ENCODE data around the gene RER1.

The RER1 gene

DNA sequence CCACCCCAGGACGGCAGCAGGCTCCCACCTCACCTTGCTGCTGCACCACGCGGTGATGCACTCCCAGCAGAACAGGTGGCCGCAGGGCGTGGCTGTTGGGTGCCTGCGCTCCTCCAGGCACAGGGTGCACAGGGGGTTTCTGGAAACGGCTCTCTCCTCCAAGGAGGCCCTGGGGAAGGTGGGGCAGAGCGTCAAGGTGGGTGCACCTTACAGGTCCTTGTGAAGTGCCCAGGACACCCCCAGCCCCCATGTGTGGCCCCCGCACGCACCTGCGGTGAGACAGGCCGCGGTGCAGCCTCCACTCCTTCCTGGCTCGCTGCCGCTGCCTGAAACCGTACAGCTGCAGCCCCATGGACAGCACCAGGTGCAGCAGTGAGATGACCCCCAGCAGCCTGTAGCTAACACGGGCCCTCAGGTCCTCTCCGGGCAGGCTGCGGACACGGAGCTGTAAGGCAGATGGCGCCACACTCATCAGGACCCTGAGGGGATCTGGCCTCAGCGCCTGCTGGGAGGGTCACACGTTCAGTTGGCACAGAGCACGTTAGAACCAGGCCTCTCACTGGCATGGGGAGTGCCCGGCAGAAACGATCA lies 14.9 kb downstream of the RER1 start:
- DNase-seq (ENCODE audit: low read depth in 2 of 3, low spot score in 1 of 3) = no peak

GRCh38 chr1:2407166-2407990 lies 15.7 kb downstream of the RER1 start:
- no peak for DNase-seq (ENCODE audit: low read depth in 2 of 3, low spot score in 1 of 3)

DNA sequence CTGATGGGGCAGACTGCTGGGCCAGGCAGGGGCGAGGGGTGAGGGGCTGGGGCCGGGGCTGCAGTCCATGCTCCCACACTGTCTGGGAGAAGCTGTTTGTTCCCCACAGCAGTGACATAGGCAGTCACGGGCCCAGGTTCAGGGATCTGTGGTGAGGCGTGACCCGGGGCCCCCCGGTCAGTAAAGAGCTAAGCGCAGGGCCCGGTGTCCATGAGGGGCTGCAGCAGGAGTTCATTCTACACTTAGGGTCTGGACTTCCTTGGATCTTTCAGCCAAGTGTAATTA lies 16.3 kb downstream of the RER1 start:
- DNase-seq (ENCODE audit: low read depth in 2 of 3, low spot score in 1 of 3) = no peak

DNA sequence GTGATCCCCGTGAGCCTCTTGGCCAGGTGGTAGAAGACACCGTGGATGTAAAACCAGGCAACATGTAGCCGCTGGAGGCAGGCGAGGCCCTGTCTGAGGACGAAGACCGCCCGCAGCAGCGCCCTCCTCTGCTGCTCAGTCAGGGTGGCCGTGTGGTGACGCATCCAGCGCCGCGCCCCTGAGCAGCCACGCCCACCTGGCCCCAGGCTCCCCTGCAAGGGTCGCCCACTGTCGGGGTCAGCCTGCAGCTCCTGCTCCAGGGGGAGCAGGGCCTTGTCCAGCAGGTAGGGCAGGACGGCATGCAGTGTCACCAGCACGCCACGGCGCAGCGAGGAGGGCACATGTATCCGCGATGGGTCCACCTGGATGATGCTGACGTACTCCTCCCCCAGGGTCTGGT lies 16.8 kb downstream of the RER1 start:
- no peak for DNase-seq (ENCODE audit: low read depth in 2 of 3, low spot score in 1 of 3)

- DNase-seq (ENCODE audit: low read depth in 2 of 3, low spot score in 1 of 3) = no peak
These were observed 17.2 kb downstream of the RER1 start for GRCh38 chr1:2408859-2409276.

- DNase-seq (ENCODE audit: low read depth in 2 of 3, low spot score in 1 of 3) = no peak
These were observed 18.1 kb downstream of the RER1 start for GRCh38 chr1:2409745-2410144.

DNA sequence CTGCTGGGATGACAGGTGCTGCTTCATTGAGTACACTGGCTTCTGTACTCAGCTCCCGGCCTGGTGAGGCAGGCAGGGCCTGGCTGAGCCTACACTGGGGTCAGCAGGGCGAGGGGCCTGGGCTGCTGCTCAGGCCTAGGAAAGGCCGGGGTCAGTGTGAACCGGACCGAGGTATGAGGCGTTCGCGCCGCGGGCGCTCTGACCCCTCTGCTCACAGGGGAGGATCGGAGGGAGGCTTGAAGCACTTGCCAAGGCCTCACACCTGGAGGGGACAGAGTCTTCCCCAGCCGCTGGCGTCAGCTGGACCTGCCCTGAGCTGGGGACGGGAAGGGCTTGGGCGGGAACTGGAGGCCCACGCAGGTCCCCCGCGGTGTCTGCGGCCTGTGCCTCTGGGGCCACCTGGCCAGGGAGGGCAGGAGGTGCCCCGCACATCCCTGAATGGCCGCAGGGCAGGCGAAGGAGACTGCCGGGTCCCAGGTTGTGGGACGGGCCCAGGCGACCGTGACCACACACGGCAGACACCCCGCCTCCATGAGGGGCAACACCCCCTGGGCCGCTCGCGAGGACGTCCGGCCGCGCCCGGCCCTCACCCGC lies 20.3 kb downstream of the RER1 start:
- DNase-seq (ENCODE audit: low read depth in 2 of 3, low spot score in 1 of 3) = no peak

DNA sequence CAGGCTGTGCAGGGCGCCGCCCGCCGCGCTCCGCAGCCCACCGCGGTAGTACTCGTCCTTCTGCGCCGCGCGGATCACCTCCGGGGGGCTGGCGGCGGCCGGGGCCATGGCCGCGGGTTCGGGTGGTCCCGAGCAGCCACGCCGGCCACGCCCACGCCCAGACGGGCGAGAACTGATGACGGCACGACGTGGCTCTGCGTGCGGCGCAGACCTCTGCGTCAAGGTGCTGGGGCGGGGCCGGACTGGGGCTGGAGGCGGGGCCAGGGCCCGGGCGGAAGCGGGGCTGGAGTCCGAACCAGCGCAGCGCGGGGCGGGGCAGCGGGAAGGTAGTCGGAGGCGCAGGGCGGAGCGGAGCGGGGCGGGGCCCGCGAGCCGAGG lies 20.7 kb downstream of the RER1 start, which contains the start of gene PEX10:
TSS of gene PEX10 (minus strand) at position 170 of the 378 bp plus-strand sequence. CDS start at position 108, 62 bp downstream.
- peak; percentile 98 to 99 (median 99) for DNase-seq (ENCODE audit: low read depth in 2 of 3, low spot score in 1 of 3)

- no peak for DNase-seq (ENCODE audit: low read depth in 2 of 3, low spot score in 1 of 3)
These were observed 21.3 kb downstream of the RER1 start for GRCh38 chr1:2412773-2413494.

- peak in 1 of 3 donors; percentile 19 for DNase-seq (ENCODE audit: low read depth in 2 of 3, low spot score in 1 of 3)
These were observed 22.1 kb downstream of the RER1 start for GRCh38 chr1:2413495-2414296.

- DNase-seq (ENCODE audit: low read depth in 2 of 3, low spot score in 1 of 3) = peak; percentile 64 to 72 (median 72)
These were observed 22.8 kb downstream of the RER1 start for GRCh38 chr1:2414297-2414958.

DNA sequence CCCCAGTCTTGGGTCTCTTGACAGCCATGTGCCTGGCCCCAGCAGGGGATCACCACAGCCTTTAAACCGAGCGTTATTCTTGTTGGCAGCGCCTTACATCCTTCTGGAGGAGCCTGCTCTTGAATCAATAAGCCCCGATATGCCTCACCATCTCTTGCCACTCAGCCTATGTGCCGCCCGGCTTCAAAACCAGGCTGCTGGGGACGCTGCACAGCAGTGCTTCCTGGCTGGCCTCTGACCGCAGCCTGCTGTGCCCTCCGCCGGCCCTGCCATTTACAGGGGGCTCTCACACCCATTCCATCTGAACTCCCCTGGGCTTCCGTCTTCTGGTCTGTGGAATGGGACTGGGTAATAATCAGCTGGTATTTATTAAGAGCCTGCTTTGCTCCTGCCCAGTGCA lies 23.7 kb downstream of the RER1 start:
- no peak for DNase-seq (ENCODE audit: low read depth in 2 of 3, low spot score in 1 of 3)

DNA sequence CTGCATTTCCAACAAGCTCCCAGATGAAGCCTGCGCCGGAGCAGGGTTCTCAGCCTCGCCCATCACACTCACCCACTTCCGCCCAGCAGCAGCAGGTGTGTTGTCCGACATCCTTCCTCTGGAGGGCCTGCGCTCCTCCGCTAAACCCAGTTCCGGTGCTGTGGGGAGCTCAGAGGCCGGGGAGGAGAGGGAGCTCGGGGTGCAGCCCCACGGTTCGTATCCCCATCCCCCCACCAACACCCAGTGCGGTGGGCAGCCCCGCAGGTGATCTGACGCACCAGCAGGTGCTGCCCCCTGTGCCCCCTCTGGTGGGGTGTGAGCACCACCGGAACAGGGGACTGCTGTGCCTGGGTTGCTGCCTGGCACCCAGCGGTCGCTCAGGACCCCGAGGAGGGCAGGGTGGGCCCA lies 24.2 kb downstream of the RER1 start:
- DNase-seq (ENCODE audit: low read depth in 2 of 3, low spot score in 1 of 3) = peak in 2 of 3 donors; percentile 29 to 30

- DNase-seq (ENCODE audit: low read depth in 2 of 3, low spot score in 1 of 3) = no peak
These were observed 24.8 kb downstream of the RER1 start for GRCh38 chr1:2416403-2416802.

DNA sequence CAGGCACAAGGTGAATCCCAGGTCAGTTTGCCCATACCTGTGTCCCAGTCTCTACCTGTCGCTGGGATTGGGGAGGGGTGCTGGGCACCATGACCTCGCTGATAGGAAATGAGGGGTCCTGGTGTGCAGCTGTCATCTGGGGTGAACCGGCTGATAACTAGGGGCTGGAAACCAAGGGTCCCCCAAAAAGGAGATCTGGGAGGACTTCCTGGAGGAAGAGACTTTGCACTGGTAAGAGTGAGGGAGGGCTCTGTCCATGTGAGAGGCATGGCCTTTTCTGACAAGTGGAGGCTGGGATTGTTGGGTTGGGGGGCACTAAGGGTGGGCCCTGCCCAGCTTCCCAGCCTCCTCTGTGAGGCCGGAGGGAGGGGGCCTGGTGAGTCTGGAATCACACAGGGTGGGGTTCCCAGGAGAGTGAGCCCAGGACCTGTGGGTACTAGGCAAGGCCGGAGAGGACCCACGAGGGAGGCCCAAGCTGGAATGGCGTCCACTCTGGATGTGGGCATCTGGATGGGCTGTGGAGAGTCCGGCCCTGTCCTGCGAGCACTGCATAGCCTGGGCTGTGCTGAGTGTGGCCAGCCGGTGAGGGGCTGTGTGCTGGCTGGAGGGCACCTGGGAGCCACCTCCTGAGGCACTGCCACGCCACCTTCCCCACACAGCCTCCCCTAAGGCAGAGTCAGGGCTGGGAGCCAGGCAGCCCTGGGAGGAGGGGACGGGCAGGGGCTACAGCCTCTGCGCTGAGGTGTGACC lies 25.6 kb downstream of the RER1 start:
- no peak for DNase-seq (ENCODE audit: low read depth in 2 of 3, low spot score in 1 of 3)

DNA sequence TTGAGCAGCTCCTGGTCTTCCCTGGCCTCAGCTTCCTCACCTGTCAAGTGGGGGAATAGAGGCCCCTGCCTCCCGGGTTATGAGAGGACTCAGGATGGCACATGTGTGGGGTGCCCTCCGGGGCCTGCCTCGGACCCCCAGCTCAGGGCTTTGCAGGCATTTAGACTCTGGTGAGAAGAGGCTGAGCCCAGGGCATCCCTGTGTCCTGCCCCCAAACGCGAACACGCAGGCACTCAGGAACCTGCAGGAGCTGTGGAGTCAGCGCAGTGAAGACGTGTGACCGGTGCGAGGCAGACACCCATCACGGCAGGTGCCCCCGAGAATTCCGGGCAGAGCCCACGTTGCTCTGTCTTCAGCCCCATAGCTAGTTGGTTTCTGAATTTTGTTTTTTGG lies 26.2 kb downstream of the RER1 start:
- no peak for DNase-seq (ENCODE audit: low read depth in 2 of 3, low spot score in 1 of 3)

- no peak for DNase-seq (ENCODE audit: low read depth in 2 of 3, low spot score in 1 of 3)
These were observed 27.2 kb downstream of the RER1 start for GRCh38 chr1:2418791-2419320.

- no peak for DNase-seq (ENCODE audit: low read depth in 2 of 3, low spot score in 1 of 3)
These were observed 27.8 kb downstream of the RER1 start for GRCh38 chr1:2419416-2419815.

- no peak for DNase-seq (ENCODE audit: low read depth in 2 of 3, low spot score in 1 of 3)
These were observed 30.9 kb downstream of the RER1 start for GRCh38 chr1:2422523-2422922.

DNA sequence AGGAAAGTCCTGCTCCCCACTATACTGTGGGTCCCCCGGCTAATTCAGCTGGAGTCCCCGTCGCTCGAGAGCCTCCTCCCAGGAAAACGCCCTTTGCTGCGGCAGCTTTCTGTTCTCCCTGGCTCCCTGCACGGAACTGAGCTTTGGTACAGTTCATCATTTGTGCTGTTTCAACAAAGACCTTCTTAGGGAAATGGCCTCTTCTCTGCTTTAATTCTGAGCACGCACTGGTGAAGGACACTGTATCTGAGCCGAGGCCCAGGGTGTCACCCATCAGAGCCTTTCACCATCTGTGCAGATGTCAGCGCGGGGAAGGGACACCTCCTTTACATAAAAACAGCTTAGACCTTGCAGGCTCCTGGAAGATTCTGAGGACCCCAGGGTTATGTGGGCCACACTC lies 34.3 kb downstream of the RER1 start:
- DNase-seq (ENCODE audit: low read depth in 2 of 3, low spot score in 1 of 3) = no peak
